Measurements from ENCODE around the gene LRIG2. TPM values are rescaled to one million over a fixed set of nuclear protein-coding genes. Genes with fewer than 3 reads are reported as not detected.
"Not testable (repeated sequence)": the region's sequence is repeated elsewhere in the genome, so short reads cannot be mapped to it uniquely, and the experiment has no call there.

Gene LRIG2
- total and polyA plus RNA-seq, 10 donors, result 3.4 to 68.7 (median 22.1) TPM

DNA sequence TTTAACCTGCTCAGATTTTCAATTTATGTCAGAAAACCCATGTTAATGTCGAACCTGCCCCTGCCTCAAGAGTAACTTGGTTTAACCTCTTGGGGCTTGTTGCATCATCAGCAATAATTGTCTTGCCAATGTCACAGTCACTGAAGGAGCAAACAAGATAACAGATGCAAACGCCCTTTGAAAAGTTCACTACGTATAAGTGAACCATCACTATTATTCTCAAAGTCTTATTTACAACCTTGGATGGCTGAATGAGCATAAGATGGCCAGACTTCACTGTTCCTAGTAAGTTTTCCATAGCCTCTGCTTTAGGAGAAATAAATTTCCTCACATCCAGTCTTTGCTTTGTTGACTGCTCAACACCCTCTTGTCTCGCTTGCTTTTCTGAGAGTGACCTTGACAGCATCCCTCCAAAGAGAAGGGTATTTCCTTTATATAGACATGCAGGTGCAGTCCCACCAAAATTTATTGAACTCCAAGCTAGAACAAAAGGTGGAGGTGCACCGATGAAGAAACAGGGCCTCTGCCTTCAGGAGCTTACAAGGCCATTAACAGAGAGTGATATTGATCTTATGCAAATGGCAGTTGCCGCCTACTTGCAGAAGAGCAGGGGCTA, 749 bp upstream of the LRIG2 start:
- peak overlapping the region; percentile 87 to 93 (median 91) for H3K27ac ChIP-seq
- no peaks in the 10 kb centered on the region for H3K9me3 ChIP-seq
- H3K4me3 ChIP-seq, result peak overlapping the region; percentile 68 to 91 (median 84)
- H3K36me3 ChIP-seq, result peaks cover 0 to 7% (median 3%) of the 10 kb centered on the region in 6 donors
- intact Hi-C loops (cut with DNase I; ENCODE audit: low total_unique reads), result loop anchor here (10.0 kb wide), 1 partner anchor 197 kb away; no protein-coding TSS in a partner anchor
- 56 to 63% (median 56%) methylated on average over 5 to 6 of the region's 6 CpGs for WGBS, 5 donors
- no peak for TF ChIP-seq POLR2A (IDR thresholded peaks at IDR 0.05)
- TF ChIP-seq, protein P1, sequence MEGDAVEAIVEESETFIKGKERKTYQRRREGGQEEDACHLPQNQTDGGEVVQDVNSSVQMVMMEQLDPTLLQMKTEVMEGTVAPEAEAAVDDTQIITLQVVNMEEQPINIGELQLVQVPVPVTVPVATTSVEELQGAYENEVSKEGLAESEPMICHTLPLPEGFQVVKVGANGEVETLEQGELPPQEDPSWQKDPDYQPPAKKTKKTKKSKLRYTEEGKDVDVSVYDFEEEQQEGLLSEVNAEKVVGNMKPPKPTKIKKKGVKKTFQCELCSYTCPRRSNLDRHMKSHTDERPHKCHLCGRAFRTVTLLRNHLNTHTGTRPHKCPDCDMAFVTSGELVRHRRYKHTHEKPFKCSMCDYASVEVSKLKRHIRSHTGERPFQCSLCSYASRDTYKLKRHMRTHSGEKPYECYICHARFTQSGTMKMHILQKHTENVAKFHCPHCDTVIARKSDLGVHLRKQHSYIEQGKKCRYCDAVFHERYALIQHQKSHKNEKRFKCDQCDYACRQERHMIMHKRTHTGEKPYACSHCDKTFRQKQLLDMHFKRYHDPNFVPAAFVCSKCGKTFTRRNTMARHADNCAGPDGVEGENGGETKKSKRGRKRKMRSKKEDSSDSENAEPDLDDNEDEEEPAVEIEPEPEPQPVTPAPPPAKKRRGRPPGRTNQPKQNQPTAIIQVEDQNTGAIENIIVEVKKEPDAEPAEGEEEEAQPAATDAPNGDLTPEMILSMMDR (IDR thresholded peaks at IDR 0.05 in 8 of 11, conservative IDR thresholded peaks at IDR 0.05 in 3 of 11), result no peak
- TF ChIP-seq POLR2AphosphoS5 (IDR thresholded peaks at IDR 0.05), result no peak
- no peak for DNase-seq
- no peaks in the 10 kb centered on the region for H3K27me3 ChIP-seq (replicated peaks in 1 of 7)
- peaks cover 14 to 51% (median 38%) of the 10 kb centered on the region in 6 donors for H3K4me1 ChIP-seq

DNA sequence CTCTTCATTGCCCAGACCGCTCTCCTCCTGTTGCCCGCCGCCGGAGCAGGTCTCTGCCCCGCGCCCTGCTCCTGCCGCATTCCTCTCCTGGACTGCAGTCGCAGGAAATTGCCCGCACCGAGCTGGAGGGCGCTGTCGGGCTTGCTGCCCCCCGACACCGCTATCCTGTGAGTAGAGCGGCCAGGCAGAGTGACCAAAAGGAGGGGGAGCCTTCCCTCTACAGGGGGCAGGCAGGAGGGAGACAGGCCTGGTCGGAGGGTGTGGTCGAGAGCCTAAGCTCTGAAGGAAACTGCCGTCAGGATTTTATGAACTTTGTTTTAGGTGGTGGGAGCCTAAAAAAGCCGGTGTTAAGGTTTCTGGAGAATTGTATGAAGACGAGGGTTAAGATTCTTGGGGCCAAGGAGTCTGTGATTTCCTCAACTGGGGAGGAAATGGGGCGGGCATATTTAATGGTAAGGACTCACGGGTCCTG, 517 bp downstream of the LRIG2 start:
- intact Hi-C loops (cut with DNase I; ENCODE audit: low total_unique reads), result loop anchor here (10.0 kb wide), 1 partner anchor 199 kb away; no protein-coding TSS in a partner anchor
- no peak for DNase-seq
- Histone ChIP-seq H3K4me1 (peaks cover 14 to 52% (median 38%) of the 10 kb centered on the region in 6 donors), H3K27ac (peak overlapping the region; percentile 87 to 93 (median 91)), H3K27me3 (replicated peaks in 1 of 7) (no peaks in the 10 kb centered on the region), H3K9me3 (no peaks in the 10 kb centered on the region), H3K36me3 (peaks cover 3 to 20% (median 14%) of the 10 kb centered on the region in 6 donors), H3K4me3 (peak overlapping the region; percentile 68 to 91 (median 84))
- TF ChIP-seq POLR2AphosphoS5 (IDR thresholded peaks at IDR 0.05) (no peak), POLR2A (IDR thresholded peaks at IDR 0.05) (no peak)
- TF ChIP-seq, protein P1 (IDR thresholded peaks at IDR 0.05 in 8 of 11, conservative IDR thresholded peaks at IDR 0.05 in 3 of 11), result no peak
- WGBS, 5 donors, result 0 to 1% (median 0%) methylated on average over 16 to 22 of the region's 22 CpGs

DNA sequence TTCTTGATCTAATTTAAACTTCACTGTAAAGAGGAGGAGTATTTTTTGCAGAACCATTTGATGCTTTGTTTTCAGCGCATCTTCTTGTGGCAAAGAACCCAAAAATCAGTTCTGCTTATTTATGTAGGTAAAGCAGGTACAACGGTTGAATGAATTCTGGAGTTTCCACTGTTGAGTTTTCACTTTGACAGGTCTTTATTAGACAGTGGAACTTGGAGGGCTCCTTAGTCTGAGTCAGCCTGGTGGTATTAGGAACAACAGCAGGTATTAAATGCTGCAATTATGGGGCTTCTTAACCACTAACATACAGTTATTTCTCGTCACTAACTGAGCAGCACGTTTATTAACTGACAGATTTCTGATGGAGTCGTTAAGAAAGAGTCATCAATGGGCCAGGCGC, 1.2 kb downstream of the LRIG2 start:
- no peak for DNase-seq
- 57 to 70% (median 59%) methylated on average over 6 of the region's 6 CpGs for WGBS, 5 donors
- H3K9me3 ChIP-seq, result no peaks in the 10 kb centered on the region
- H3K36me3 ChIP-seq, result peaks cover 3 to 27% (median 20%) of the 10 kb centered on the region in 6 donors
- TF ChIP-seq, protein P1 (IDR thresholded peaks at IDR 0.05 in 8 of 11, conservative IDR thresholded peaks at IDR 0.05 in 3 of 11), result no peak
- TF ChIP-seq POLR2A (IDR thresholded peaks at IDR 0.05) (no peak), POLR2AphosphoS5 (IDR thresholded peaks at IDR 0.05) (no peak)
- peak overlapping the region in 4 of 8 donors; percentile 90 to 93 (median 93) for H3K27ac ChIP-seq
- intact Hi-C loops (cut with DNase I; ENCODE audit: low total_unique reads), result loop anchor here (10.0 kb wide), 1 partner anchor 199 kb away; no protein-coding TSS in a partner anchor
- peak overlapping the region; percentile 68 to 91 (median 84) for H3K4me3 ChIP-seq
- H3K4me1 ChIP-seq, result peaks cover 14 to 52% (median 38%) of the 10 kb centered on the region in 6 donors
- no peaks in the 10 kb centered on the region for H3K27me3 ChIP-seq (replicated peaks in 1 of 7)

DNA sequence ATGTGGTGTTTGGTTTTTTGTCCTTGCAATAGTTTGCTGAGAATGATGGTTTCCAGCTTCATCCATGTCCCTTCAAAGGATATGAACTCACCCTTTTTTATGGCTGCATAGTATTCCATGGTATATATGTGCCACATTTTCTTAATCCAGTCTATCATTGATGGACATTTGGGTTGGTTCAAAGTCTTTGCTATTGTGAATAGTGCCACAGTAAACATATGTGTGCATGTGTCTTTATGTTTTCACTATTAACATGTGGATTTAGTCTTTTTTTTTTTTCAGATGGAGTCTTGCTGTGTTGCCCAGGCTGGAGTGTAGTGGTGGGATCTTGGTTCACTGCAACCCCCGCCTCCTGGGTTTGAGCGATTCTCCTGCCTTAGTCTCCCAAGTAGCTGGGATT, 5.0 kb downstream of the LRIG2 start:
- not testable (repeated sequence) for DNase-seq; H3K27ac ChIP-seq; H3K27me3 ChIP-seq (replicated peaks in 1 of 7); H3K9me3 ChIP-seq; H3K4me3 ChIP-seq
- Histone ChIP-seq H3K36me3 (peaks cover 3 to 65% (median 22%) of the 10 kb centered on the region in 6 donors), H3K4me1 (peaks cover 9 to 41% (median 31%) of the 10 kb centered on the region in 6 donors)
- intact Hi-C loops (cut with DNase I; ENCODE audit: low total_unique reads), result loop anchor here (10.0 kb wide), 1 partner anchor 203 kb away; no protein-coding TSS in a partner anchor
- 96 to 100% (median 100%) methylated on average over 2 of the region's 2 CpGs for WGBS, 5 donors
